Parathyroid adenoma (tissue), 2 donors: ENCODE results near the gene DNAH11.

ENCODE experiments used
- H2AFZ ChIP-seq: fragments of 300-600 bp; sonication (generic); one replicate; pipeline ENCODE4 v1.7.0; 2017; ENCODE audit warnings: antibody characterized with exemption, mild to moderate bottlenecking
- H3K27ac ChIP-seq: fragments of 300-600 bp; sonication (generic); one replicate; pipeline ENCODE4 v1.7.0; 2017
- H3K27me3 ChIP-seq: fragments of 300-600 bp; sonication (generic); one replicate; pipeline ENCODE4 v1.7.0; 2017; ENCODE audit warnings: low read length; ENCODE audit not compliant: control insufficient read depth, insufficient read depth
- H3K36me3 ChIP-seq: fragments of 300-600 bp; sonication (generic); one replicate; pipeline ENCODE4 v1.7.0; 2017; ENCODE audit warnings: low read length; ENCODE audit not compliant: control insufficient read depth, insufficient read depth
- H3K4me1 ChIP-seq: fragments of 300-600 bp; sonication (generic); one replicate; pipeline ENCODE4 v1.7.0; 2017; ENCODE audit warnings: control low read depth
- H3K4me2 ChIP-seq: fragments of 300-600 bp; sonication (generic); one replicate; pipeline ENCODE4 v1.7.0; 2017; ENCODE audit warnings: low read length
- H3K4me3 ChIP-seq: fragments of 300-600 bp; sonication (generic); one replicate; pipeline ENCODE4 v1.7.0; 2017; ENCODE audit warnings: low read depth, low read length
- H3K79me2 ChIP-seq: fragments of 300-600 bp; sonication (generic); one replicate; pipeline ENCODE4 v1.7.0; 2017; ENCODE audit warnings: control low read depth
- H3K9ac ChIP-seq: fragments of 300-600 bp; sonication (generic); one replicate; pipeline ENCODE4 v1.7.0; 2017; ENCODE audit warnings: mild to moderate bottlenecking
- H3K9me3 ChIP-seq: fragments of 300-600 bp; sonication (generic); one replicate; pipeline ENCODE4 v1.7.0; 2017; ENCODE audit warnings: low read length; ENCODE audit not compliant: control insufficient read depth
- TF ChIP-seq, protein P1 (sequence below): fragments of 300-600 bp; sonication (generic); IDR thresholded peaks from one replicate; pipeline ENCODE4 v1.7.0; 2017; ENCODE audit warnings: antibody characterized with exemption, mild to moderate bottlenecking
- donor health status: primary hyperparathyroidism.

Gene DNAH11

GRCh38 chr7:21908746-21909145, 365.9 kb downstream of the DNAH11 start:
- no peak overlapping the region for H2AFZ ChIP-seq
- H3K4me3 ChIP-seq: no peak overlapping the region
- peaks cover 26% of the 10 kb centered on the region for H3K4me1 ChIP-seq
- TF ChIP-seq, protein P1, sequence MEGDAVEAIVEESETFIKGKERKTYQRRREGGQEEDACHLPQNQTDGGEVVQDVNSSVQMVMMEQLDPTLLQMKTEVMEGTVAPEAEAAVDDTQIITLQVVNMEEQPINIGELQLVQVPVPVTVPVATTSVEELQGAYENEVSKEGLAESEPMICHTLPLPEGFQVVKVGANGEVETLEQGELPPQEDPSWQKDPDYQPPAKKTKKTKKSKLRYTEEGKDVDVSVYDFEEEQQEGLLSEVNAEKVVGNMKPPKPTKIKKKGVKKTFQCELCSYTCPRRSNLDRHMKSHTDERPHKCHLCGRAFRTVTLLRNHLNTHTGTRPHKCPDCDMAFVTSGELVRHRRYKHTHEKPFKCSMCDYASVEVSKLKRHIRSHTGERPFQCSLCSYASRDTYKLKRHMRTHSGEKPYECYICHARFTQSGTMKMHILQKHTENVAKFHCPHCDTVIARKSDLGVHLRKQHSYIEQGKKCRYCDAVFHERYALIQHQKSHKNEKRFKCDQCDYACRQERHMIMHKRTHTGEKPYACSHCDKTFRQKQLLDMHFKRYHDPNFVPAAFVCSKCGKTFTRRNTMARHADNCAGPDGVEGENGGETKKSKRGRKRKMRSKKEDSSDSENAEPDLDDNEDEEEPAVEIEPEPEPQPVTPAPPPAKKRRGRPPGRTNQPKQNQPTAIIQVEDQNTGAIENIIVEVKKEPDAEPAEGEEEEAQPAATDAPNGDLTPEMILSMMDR: no peak
- H3K27ac ChIP-seq: no peak overlapping the region
- H3K36me3 ChIP-seq: no peaks in the 10 kb centered on the region
- no peaks in the 10 kb centered on the region for H3K79me2 ChIP-seq
- H3K9ac ChIP-seq: no peak overlapping the region
- H3K27me3 ChIP-seq: no peaks in the 10 kb centered on the region
- H3K4me2 ChIP-seq: no peak overlapping the region
- no peaks in the 10 kb centered on the region for H3K9me3 ChIP-seq

- Histone ChIP-seq H3K9me3 (no peaks in the 10 kb centered on the region), H3K27ac (no peak overlapping the region), H3K79me2 (no peaks in the 10 kb centered on the region), H3K27me3 (no peaks in the 10 kb centered on the region), H3K4me1 (peaks cover 27% of the 10 kb centered on the region), H3K36me3 (no peaks in the 10 kb centered on the region), H3K9ac (no peak overlapping the region), H2AFZ (no peak overlapping the region), H3K4me3 (no peak overlapping the region), H3K4me2 (no peak overlapping the region)
- TF ChIP-seq, protein P1: no peak
Observed at GRCh38 chr7:21910253-21910652, 367.4 kb downstream of the DNAH11 start.

GRCh38 chr7:21911341-21911875, 368.6 kb downstream of the DNAH11 start:
- Histone ChIP-seq H2AFZ (no peak overlapping the region), H3K9ac (no peak overlapping the region), H3K4me1 (peaks cover 27% of the 10 kb centered on the region), H3K36me3 (no peaks in the 10 kb centered on the region), H3K4me2 (no peak overlapping the region), H3K9me3 (no peaks in the 10 kb centered on the region), H3K79me2 (no peaks in the 10 kb centered on the region), H3K27ac (no peak overlapping the region), H3K4me3 (no peak overlapping the region), H3K27me3 (no peaks in the 10 kb centered on the region)
- TF ChIP-seq, protein P1: no peak

DNA sequence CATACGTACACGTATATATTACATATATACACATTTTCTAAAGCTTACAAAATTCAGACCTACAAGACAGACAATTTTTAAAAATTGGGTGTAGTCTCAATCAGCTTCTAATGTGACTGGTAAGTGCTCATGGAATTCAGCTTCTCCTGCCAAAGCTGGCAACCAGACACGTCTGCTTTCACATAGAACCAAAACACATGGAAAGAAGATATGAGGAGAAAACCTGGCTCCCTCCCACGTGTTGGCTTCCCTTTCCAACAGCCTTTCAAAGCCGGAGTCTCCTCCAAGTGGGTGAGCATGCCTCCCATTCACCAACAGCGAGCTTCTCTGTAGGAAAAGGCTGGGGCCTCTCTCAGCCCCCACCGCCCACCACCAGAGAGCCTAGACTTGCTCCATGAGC, 369.5 kb downstream of the DNAH11 start:
- Histone ChIP-seq H3K4me1 (peaks cover 27% of the 10 kb centered on the region), H3K36me3 (no peaks in the 10 kb centered on the region), H3K79me2 (no peaks in the 10 kb centered on the region), H3K27ac (no peak overlapping the region), H3K9me3 (no peaks in the 10 kb centered on the region), H3K27me3 (no peaks in the 10 kb centered on the region), H3K4me2 (no peak overlapping the region), H3K4me3 (no peak overlapping the region), H2AFZ (no peak overlapping the region), H3K9ac (no peak overlapping the region)
- TF ChIP-seq, protein P1: no peak
